HepG2 (cell line): ENCODE results near the gene PLCB4. TPM values are rescaled to one million over a fixed set of nuclear protein-coding genes. Genes with fewer than 3 reads are reported as not detected.

Experiments used
- ATAC-seq: fragments of 200-7000 bp; cut with Tn5 transposase; 3 replicates; pipeline ENCODE4 v1.9.1; 2020; ENCODE audit warnings: mild to moderate bottlenecking, moderate library complexity
- BruUV-seq: library from RNA; stranded (reverse); fragments of 400-500 nt; replicated peaks from 2 replicates; lab custom pipeline; 2021; lab: Mats Ljungman, UMichigan
- CTCF ChIA-PET: fragments of 300-600 bp; formaldehyde crosslinking; extraction: SDS; loops from one replicate; lab custom pipeline; 2021; ENCODE audit warnings: low total read pairs, inconsistent platforms, low intra/inter-chr PET ratio; lab: Yijun Ruan, JAX
- POLR2A ChIA-PET: fragments of 350-600 bp; sonication (Branson Sonifier 250); formaldehyde crosslinking; loops from one replicate; lab custom pipeline; 2020; ENCODE audit warnings: antibody characterized with exemption, inconsistent platforms; lab: Yijun Ruan, JAX
- DNase-seq: peaks from one replicate; pipeline ENCODE4 v3.0.0-alpha.2; 2015; ENCODE audit warnings: low spot score
- FAIRE-seq: peaks from 3 replicates; lab custom pipeline; 2011; peaks lifted over from hg19 to GRCh38; lab: Jason Lieb, UNC
- H2AFZ ChIP-seq: one replicate; pipeline ENCODE4 v1.6.1; 2011; ENCODE audit warnings: low read length, inconsistent platforms
- H3K27ac ChIP-seq: fragments of 300-600 bp; 3 replicates; pipeline ENCODE4 v1.8.0; 2011; ENCODE audit warnings: mixed run types, mild to moderate bottlenecking, mixed read lengths, low read length, inconsistent platforms; ENCODE audit not compliant: insufficient read depth; ENCODE audit errors: extremely low read length
- H3K27me3 ChIP-seq, 2 experiments: fragments of 200-600 bp in 1 of 2; 2 replicates in 1 of 2; 3 replicates in 1 of 2; pipeline versions ENCODE4 v1.6.0 to v1.8.0; 2011; ENCODE audit warnings: low read length in 2 of 2, mild to moderate bottlenecking in 2 of 2, moderate library complexity in 2 of 2, inconsistent platforms in 1 of 2; ENCODE audit not compliant: insufficient read depth in 2 of 2, control insufficient read depth in 1 of 2
- H3K36me3 ChIP-seq, 2 experiments: fragments of 200-600 bp in 1 of 2; replicated peaks in 1 of 2; 2 replicates in 1 of 2; 3 replicates in 1 of 2; pipeline versions ENCODE4 v1.5.1 to v1.8.0; 2011; ENCODE audit warnings: low read length in 2 of 2, inconsistent platforms in 1 of 2; ENCODE audit not compliant: insufficient read depth in 2 of 2, control insufficient read depth in 1 of 2
- H3K4me1 ChIP-seq: 2 replicates; pipeline ENCODE4 v1.5.1; 2012; ENCODE audit warnings: low read length, inconsistent platforms; ENCODE audit not compliant: insufficient read depth
- H3K4me2 ChIP-seq: 2 replicates; pipeline ENCODE4 v1.6.0; 2011; ENCODE audit warnings: low read depth, low read length, inconsistent platforms
- H3K4me3 ChIP-seq, 3 experiments: fragments of 200-600 bp in 1 of 3; sonication (generic), shearing (Covaris generic) in 1 of 3; replicated peaks in 1 of 3; 2 replicates each; pipeline ENCODE4 v1.5.1; 2011 to 2016; ENCODE audit warnings: low read length in 3 of 3, inconsistent platforms in 2 of 3, low read depth in 2 of 3, mild to moderate bottlenecking in 2 of 3, control low read depth in 1 of 3, mixed read lengths in 1 of 3; ENCODE audit not compliant: insufficient read depth in 1 of 3
- H3K79me2 ChIP-seq: one replicate; pipeline ENCODE4 v1.6.1; 2011; ENCODE audit warnings: low read length, inconsistent platforms; ENCODE audit not compliant: insufficient read depth
- H3K9ac ChIP-seq: 2 replicates; pipeline ENCODE4 v1.6.0; 2011; ENCODE audit warnings: mild to moderate bottlenecking, low read depth, low read length, inconsistent platforms; ENCODE audit not compliant: insufficient read depth
- H3K9me3 ChIP-seq: 2 replicates; pipeline ENCODE4 v1.5.1; 2012; ENCODE audit warnings: mild to moderate bottlenecking, low read length
- H4K20me1 ChIP-seq: 2 replicates; pipeline ENCODE4 v1.6.0; 2011; ENCODE audit warnings: inconsistent platforms, mild to moderate bottlenecking, low read length, moderate library complexity; ENCODE audit not compliant: insufficient read depth
- ELF1 ChIP-seq: sonication (generic); formaldehyde crosslinking; IDR thresholded peaks from 2 replicates; pipeline ENCODE4 v1.4.0; 2020; ENCODE audit warnings: missing genetic modification reagents
- FOSL2 ChIP-seq: sonication (generic); formaldehyde crosslinking; IDR thresholded peaks from 2 replicates; pipeline ENCODE4 v1.4.0; 2020; ENCODE audit warnings: missing genetic modification reagents
- FOXP1 ChIP-seq, 2 experiments: fragments of 450-650 bp in 1 of 2; IDR thresholded peaks; 2 replicates each; pipeline ENCODE4 v1.6.1; 2017 to 2018; ENCODE audit warnings: antibody characterized with exemption in 1 of 2
- GATAD1 ChIP-seq: IDR thresholded peaks from 2 replicates; pipeline ENCODE4 v1.6.1; 2016; ENCODE audit warnings: missing genetic modification reagents, missing compliant biosample characterization
- KLF13 ChIP-seq: sonication (generic); formaldehyde crosslinking; IDR thresholded peaks from 2 replicates; pipeline ENCODE4 v1.4.0; 2020; ENCODE audit warnings: mild to moderate bottlenecking, missing genetic modification reagents
- TAF15 ChIP-seq: fragments of 200-400 bp; formaldehyde crosslinking; IDR thresholded peaks from one replicate; pipeline ENCODE4 v1.6.1; 2018; ENCODE audit warnings: mild to moderate bottlenecking, low read depth, low read length; ENCODE audit not compliant: poor library complexity, severe bottlenecking
- ZFP37 ChIP-seq: sonication (generic); formaldehyde crosslinking; IDR thresholded peaks from 2 replicates; pipeline ENCODE4 v1.4.0; 2020; ENCODE audit warnings: missing genetic modification reagents, borderline replicate concordance
- ZNF446 ChIP-seq: sonication (generic); formaldehyde crosslinking; IDR thresholded peaks from 2 replicates; pipeline ENCODE4 v1.5.0; 2020; ENCODE audit warnings: mild to moderate bottlenecking, missing genetic modification reagents
- ZNF672 ChIP-seq: sonication (generic); formaldehyde crosslinking; IDR thresholded peaks from 2 replicates; pipeline ENCODE4 v1.8.1; 2022; ENCODE audit warnings: missing genetic modification reagents
- WGBS: methylation state at CpG from one replicate; pipeline ENCODE4 v1.1.6; 2017; ENCODE audit warnings: low lambda C conversion rate; 5-methylcytosine and 5-hydroxymethylcytosine counted together
- in situ Hi-C: cut with HindIII; loops from 2 replicates; pipeline ENCODE4 v1.10.0; 2017; ENCODE audit warnings: low pct_unique_long_range_greater_than_20kb; ENCODE audit not compliant: extremely low pct_ligation_motif_present
- intact Hi-C: fragments of 100-400 bp; cut with micrococcal nuclease; formaldehyde crosslinking; loops from one replicate; pipeline ENCODE4 v1.10.0; 2022; ENCODE audit not compliant: unreplicated experiment
- polyA plus RNA-seq, 8 experiments: library from polyadenylated mRNA; depleted of rRNA in 3 of 8; stranded (reverse) in 7 of 8; unstranded in 1 of 8; fragments of >200 nt; fragmentation: Illumina TruSeq in 4 of 8; extraction: Trizol in 4 of 8; gene quantifications; 2 replicates each; pipeline versions ENCODE4 v1.2.1 to v1.2.3, GENCODE V29; 2011 to 2016; ENCODE audit warnings: low read depth in 4 of 8, missing spikeins in 1 of 8, mixed read lengths in 1 of 8; ENCODE audit not compliant: insufficient read depth in 1 of 8
- total RNA-seq, 5 experiments: library from RNA; depleted of rRNA; stranded (reverse); fragments of >200 nt; fragmentation: Illumina TruSeq; extraction: Trizol; gene quantifications; 2 replicates each; pipeline ENCODE4 v1.2.3, GENCODE V29; 2016; ENCODE audit warnings: low read depth in 1 of 5
- TF ChIP-seq, protein P1 (sequence below): sonication (generic); formaldehyde crosslinking; IDR thresholded peaks from 2 replicates; pipeline ENCODE4 v1.4.0; 2020; ENCODE audit warnings: missing genetic modification reagents, borderline replicate concordance

PLCB4 gene
- total and polyA plus RNA-seq, 2 of the 13 experiments (the other 11 are each of a cell fraction or from before 2014, with no cell fraction given) = 0.01 TPM; not detected in 1

DNA sequence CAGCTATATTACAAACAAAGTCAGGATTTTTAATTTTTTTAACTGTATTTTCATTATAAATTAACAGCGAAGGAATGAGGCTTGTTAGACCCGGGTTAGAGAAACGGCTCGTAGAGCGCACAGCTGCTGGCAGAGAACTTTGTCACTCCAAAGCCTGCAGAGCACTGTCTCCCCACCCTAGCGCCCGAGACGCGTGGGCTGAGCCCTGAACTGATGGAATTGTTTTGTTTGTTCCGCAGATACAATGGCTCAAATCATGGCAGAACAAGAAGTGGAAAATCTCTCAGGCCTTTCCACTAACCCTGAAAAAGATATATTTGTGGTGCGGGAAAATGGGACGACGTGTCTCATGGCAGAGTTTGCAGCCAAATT is 446.3 kb downstream of the PLCB4 start (continued):
- TF ChIP-seq ZNF672 (CRISPR knock-in tag) = no peak
- no peak for TF ChIP-seq ELF1 (CRISPR knock-in tag)
- TF ChIP-seq, protein P1, sequence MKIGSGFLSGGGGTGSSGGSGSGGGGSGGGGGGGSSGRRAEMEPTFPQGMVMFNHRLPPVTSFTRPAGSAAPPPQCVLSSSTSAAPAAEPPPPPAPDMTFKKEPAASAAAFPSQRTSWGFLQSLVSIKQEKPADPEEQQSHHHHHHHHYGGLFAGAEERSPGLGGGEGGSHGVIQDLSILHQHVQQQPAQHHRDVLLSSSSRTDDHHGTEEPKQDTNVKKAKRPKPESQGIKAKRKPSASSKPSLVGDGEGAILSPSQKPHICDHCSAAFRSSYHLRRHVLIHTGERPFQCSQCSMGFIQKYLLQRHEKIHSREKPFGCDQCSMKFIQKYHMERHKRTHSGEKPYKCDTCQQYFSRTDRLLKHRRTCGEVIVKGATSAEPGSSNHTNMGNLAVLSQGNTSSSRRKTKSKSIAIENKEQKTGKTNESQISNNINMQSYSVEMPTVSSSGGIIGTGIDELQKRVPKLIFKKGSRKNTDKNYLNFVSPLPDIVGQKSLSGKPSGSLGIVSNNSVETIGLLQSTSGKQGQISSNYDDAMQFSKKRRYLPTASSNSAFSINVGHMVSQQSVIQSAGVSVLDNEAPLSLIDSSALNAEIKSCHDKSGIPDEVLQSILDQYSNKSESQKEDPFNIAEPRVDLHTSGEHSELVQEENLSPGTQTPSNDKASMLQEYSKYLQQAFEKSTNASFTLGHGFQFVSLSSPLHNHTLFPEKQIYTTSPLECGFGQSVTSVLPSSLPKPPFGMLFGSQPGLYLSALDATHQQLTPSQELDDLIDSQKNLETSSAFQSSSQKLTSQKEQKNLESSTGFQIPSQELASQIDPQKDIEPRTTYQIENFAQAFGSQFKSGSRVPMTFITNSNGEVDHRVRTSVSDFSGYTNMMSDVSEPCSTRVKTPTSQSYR (CRISPR knock-in tag) = no peak
- TF ChIP-seq GATAD1 = no peak

DNA sequence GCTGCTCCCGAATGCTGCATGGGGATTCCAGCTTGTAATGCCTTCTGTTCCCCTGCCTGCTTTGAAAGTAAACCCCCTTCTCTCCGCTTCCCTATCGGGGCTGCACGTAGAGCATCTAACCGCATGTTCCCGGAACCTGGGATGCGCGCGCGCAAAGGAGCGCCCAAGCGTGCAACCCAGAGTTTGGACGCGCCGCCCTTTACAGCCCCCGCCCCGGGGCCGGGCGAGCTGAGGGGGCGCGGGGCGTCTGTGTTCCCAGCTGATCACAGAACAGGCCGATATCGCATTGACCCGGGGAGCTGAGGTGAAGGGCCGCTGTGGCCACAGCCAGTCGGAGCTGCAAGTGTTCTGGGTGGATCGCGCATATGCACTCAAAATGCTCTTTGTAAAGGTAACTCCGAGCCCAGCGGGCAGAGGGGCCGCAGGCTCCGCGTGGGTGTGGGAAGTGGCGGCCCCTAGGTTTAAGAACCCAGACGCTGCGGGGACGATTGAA is 446.9 kb downstream of the PLCB4 start:
- Histone ChIP-seq H3K79me2 (no peaks in the 10 kb centered on the region), H3K27ac (no peak overlapping the region), H3K9me3 (no peaks in the 10 kb centered on the region), H3K27me3 (peaks cover 2 to 62% of the 10 kb centered on the region in 2 experiments; a peak in 4 of 5 replicates), H3K4me3 (no peak overlapping the region), H4K20me1 (no peaks in the 10 kb centered on the region), H3K4me1 (no peaks in the 10 kb centered on the region), H3K4me2 (no peak overlapping the region)
- WGBS = 49% methylated on average over 31 of the region's 38 CpGs
- ChIA-PET POLR2A (no interaction called here), CTCF (no interaction called here)
- no TSS peak for BruUV-seq
- in situ Hi-C loops = no loop called here
- no peak for ATAC-seq
- FAIRE-seq = no peak
- DNase-seq = no peak
- TF ChIP-seq FOXP1 (IDR thresholded peaks at IDR 0.05) = no peak
- no peak for TF ChIP-seq FOXP1 (CRISPR knock-in tag; IDR thresholded peaks at IDR 0.05)
- TF ChIP-seq KLF13 (CRISPR knock-in tag) = no peak
- no peak for TF ChIP-seq TAF15
- no peak for TF ChIP-seq FOSL2
- no peak for TF ChIP-seq ZFP37 (CRISPR knock-in tag)
- 0 out of 2 replicates have a peak, but pooled peaks have one; percentile 31 for TF ChIP-seq ZNF446 (CRISPR knock-in tag)
- TF ChIP-seq, all 625 proteins: peak for 1
- H2AFZ ChIP-seq = no peak overlapping the region
- H3K9ac ChIP-seq = no peak overlapping the region
- no peaks in the 10 kb centered on the region for H3K36me3 ChIP-seq
- intact Hi-C loops = no loop called here
